K562 (cell line): ENCODE results near the gene NPAS3. TPM values are rescaled to one million over a fixed set of nuclear protein-coding genes. Genes with fewer than 3 reads are reported as not detected.

ENCODE experiments used
- ATAC-seq: fragments of 200-7000 bp; cut with Tn5 transposase; 3 replicates; pipeline ENCODE4 v1.9.1; 2020; ENCODE audit warnings: moderate library complexity
- BruUV-seq: library from RNA; stranded (reverse); fragments of 400-500 nt; replicated peaks from 2 replicates; lab custom pipeline; 2021; lab: Mats Ljungman, UMichigan
- CTCF ChIA-PET: fragments of 300-600 bp; formaldehyde crosslinking; extraction: SDS; loops from one replicate; lab custom pipeline; 2021; ENCODE audit warnings: low intra/inter-chr PET ratio; lab: Yijun Ruan, JAX
- POLR2A ChIA-PET: fragments of 300-600, 350-650 bp; sonication (Branson Sonifier 250); formaldehyde crosslinking; extraction: SDS; loops from one replicate; lab custom pipeline; 2021; ENCODE audit warnings: antibody characterized with exemption, inconsistent platforms; lab: Yijun Ruan, JAX
- DNase-seq, 4 experiments: peaks; one replicate each; pipeline versions ENCODE4 v3.0.0 to v3.0.0-alpha.2; 2011 to 2018; ENCODE audit warnings: low spot score in 3 of 4, mixed read lengths in 3 of 4; ENCODE audit errors: extremely low read depth in 1 of 4
- FAIRE-seq: peaks from 2 replicates; lab custom pipeline; 2011; peaks lifted over from hg19 to GRCh38; lab: Jason Lieb, UNC
- H2AFZ ChIP-seq: 2 replicates; pipeline ENCODE4 v1.6.0; 2011; ENCODE audit warnings: low read depth, low read length, control low read depth, inconsistent platforms
- H3K27ac ChIP-seq: fragments of 200-600 bp; 3 replicates; pipeline ENCODE4 v1.8.0; 2011; ENCODE audit warnings: low read depth, mild to moderate bottlenecking, control low read depth, inconsistent platforms, low read length, moderate library complexity, mixed read lengths; ENCODE audit errors: extremely low read depth
- H3K27me3 ChIP-seq, 2 experiments: fragments of 300-600 bp in 1 of 2; 2 replicates in 1 of 2; 3 replicates in 1 of 2; pipeline versions ENCODE4 v1.6.0 to v1.8.0; 2011; ENCODE audit warnings: inconsistent platforms in 2 of 2, low read length in 2 of 2, mild to moderate bottlenecking in 1 of 2, mixed read lengths in 1 of 2, moderate library complexity in 1 of 2; ENCODE audit not compliant: control insufficient read depth in 2 of 2, insufficient read depth in 2 of 2
- H3K36me3 ChIP-seq: fragments of 300-600 bp; 3 replicates; pipeline ENCODE4 v1.8.0; 2011; ENCODE audit warnings: mild to moderate bottlenecking, low read length, inconsistent platforms; ENCODE audit not compliant: control insufficient read depth, insufficient read depth
- H3K4me1 ChIP-seq, 2 experiments: fragments of 200-600 bp in 1 of 2; replicated peaks in 1 of 2; 2 replicates in 1 of 2; 3 replicates in 1 of 2; pipeline versions ENCODE4 v1.5.1 to v1.8.0; 2011; ENCODE audit warnings: inconsistent platforms in 2 of 2, low read length in 2 of 2, mild to moderate bottlenecking in 1 of 2, mixed read lengths in 1 of 2, moderate library complexity in 1 of 2; ENCODE audit not compliant: control insufficient read depth in 2 of 2, insufficient read depth in 2 of 2
- H3K4me2 ChIP-seq: 2 replicates; pipeline ENCODE4 v1.6.1; 2011; ENCODE audit warnings: low read length, control low read depth, inconsistent platforms, mixed read lengths; ENCODE audit not compliant: insufficient read depth
- H3K4me3 ChIP-seq: fragments of 200-600 bp; sonication (generic), shearing (Covaris generic); 2 replicates; pipeline ENCODE4 v1.5.1; 2016; ENCODE audit warnings: control low read depth, inconsistent platforms
- H3K79me2 ChIP-seq: fragments of 200-600 bp; 3 replicates; pipeline ENCODE4 v1.8.0; 2011; ENCODE audit warnings: low read length, inconsistent platforms; ENCODE audit not compliant: control insufficient read depth, insufficient read depth
- H3K9ac ChIP-seq, 2 experiments: 2 replicates each; pipeline versions ENCODE4 v1.6.0 to v1.6.1; 2011; ENCODE audit warnings: low read depth in 2 of 2, low read length in 2 of 2, control low read depth in 1 of 2, inconsistent platforms in 1 of 2, mild to moderate bottlenecking in 1 of 2, mixed read lengths in 1 of 2; ENCODE audit not compliant: insufficient read depth in 1 of 2
- H3K9me1 ChIP-seq: one replicate; pipeline ENCODE4 v1.6.0; 2011; ENCODE audit warnings: inconsistent platforms, mild to moderate bottlenecking, low read length, moderate library complexity; ENCODE audit not compliant: control insufficient read depth, insufficient read depth
- H3K9me3 ChIP-seq: replicated peaks from 2 replicates; pipeline ENCODE4 v1.5.1; 2011; ENCODE audit warnings: low read depth, low read length, inconsistent platforms; ENCODE audit not compliant: control insufficient read depth, insufficient read depth
- H4K20me1 ChIP-seq: replicated peaks from 2 replicates; pipeline ENCODE4 v1.6.1; 2011; ENCODE audit warnings: low read length, inconsistent platforms, mixed read lengths; ENCODE audit not compliant: control insufficient read depth, insufficient read depth
- CBX3 ChIP-seq, 2 experiments: IDR thresholded peaks; 1 replicate in 1 of 2; 2 replicates in 1 of 2; pipeline ENCODE4 v1.6.1; 2012; ENCODE audit warnings: inconsistent platforms in 2 of 2, low read length in 2 of 2, borderline replicate concordance in 1 of 2, control low read depth in 1 of 2
- ETV6 ChIP-seq, 3 experiments: fragments of 150-350 bp in 1 of 3; sonication (generic) in 1 of 3; formaldehyde crosslinking in 1 of 3; IDR thresholded peaks; 2 replicates each; pipeline versions ENCODE4 v1.6.1 to v1.8.0; 2014 to 2022; ENCODE audit warnings: borderline replicate concordance in 2 of 3, low read depth in 2 of 3, antibody characterized with exemption in 1 of 3, low read length in 1 of 3, mild to moderate bottlenecking in 1 of 3, missing genetic modification reagents in 1 of 3
- KDM4B ChIP-seq, 2 experiments: fragments of 450-650 bp in 1 of 2; sonication (generic) in 1 of 2; IDR thresholded peaks; 2 replicates each; pipeline ENCODE4 v1.6.1; 2016 to 2017; ENCODE audit warnings: borderline replicate concordance in 2 of 2, antibody characterized with exemption in 1 of 2, low read depth in 1 of 2, mild to moderate bottlenecking in 1 of 2
- NR3C1 ChIP-seq: sonication (generic); formaldehyde crosslinking; IDR thresholded peaks from 2 replicates; pipeline ENCODE4 v1.8.1; 2022; ENCODE audit warnings: missing genetic modification reagents
- RFX1 ChIP-seq: fragments of 450-650 bp; IDR thresholded peaks from 2 replicates; pipeline ENCODE4 v1.6.1; 2016; ENCODE audit warnings: mild to moderate bottlenecking, moderate library complexity
- TGIF2 ChIP-seq: sonication (generic); formaldehyde crosslinking; IDR thresholded peaks from 2 replicates; pipeline ENCODE4 v1.8.1; 2022; ENCODE audit warnings: mild to moderate bottlenecking, missing genetic modification reagents, moderate library complexity
- ZFP30 ChIP-seq: fragments of 250-450 bp; sonication (Bioruptor Pico); IDR thresholded peaks from 2 replicates; pipeline ENCODE4 v1.8.0; 2022; ENCODE audit warnings: moderate library complexity, mild to moderate bottlenecking, inconsistent platforms, borderline replicate concordance
- ZKSCAN3 ChIP-seq: fragments of 250-450 bp; sonication (Bioruptor Pico); IDR thresholded peaks from 2 replicates; pipeline ENCODE4 v1.4.0; 2020
- ZNF133 ChIP-seq: fragments of 250-450 bp; sonication (Bioruptor Pico); IDR thresholded peaks from 2 replicates; pipeline ENCODE4 v1.4.0; 2020; ENCODE audit warnings: mild to moderate bottlenecking
- WGBS: fragments of 100-300 bp; shearing (Covaris generic); methylation state at CpG from one replicate; pipeline ENCODE4 v1.1.6; 2016; ENCODE audit warnings: low coverage, mixed read lengths; ENCODE audit not compliant: insufficient coverage; ENCODE audit errors: missing lambda C conversion rate; 5-methylcytosine and 5-hydroxymethylcytosine counted together
- in situ Hi-C: fragments of 300-500 bp; cut with MboI; formaldehyde crosslinking; loops from 4 replicates; pipeline ENCODE4 v1.15.0; 2018; ENCODE audit warnings: inconsistent platforms, mixed read lengths
- intact Hi-C: fragments of 100-400 bp; cut with micrococcal nuclease; formaldehyde crosslinking; loops from 2 replicates; pipeline ENCODE4 v1.14.2; 2022
- polyA plus RNA-seq, 8 experiments: library from polyadenylated mRNA; depleted of rRNA in 4 of 8; stranded (reverse) in 5 of 8; unstranded in 3 of 8; fragments of >200 nt; fragmentation: Nextera tagmentation in 2 of 8; fragmentation: Illumina TruSeq in 1 of 8; extraction: Ambion mirVana in 2 of 8; extraction: Trizol in 1 of 8; gene quantifications; 2 replicates each; pipeline versions ENCODE4 v1.2.1 to v1.2.3, GENCODE V29; 2011 to 2014; ENCODE audit warnings: inconsistent platforms in 1 of 8, missing spikeins in 1 of 8
- total RNA-seq, 7 experiments: library from RNA; depleted of rRNA in 6 of 7; stranded (reverse); fragments of >200 nt in 6 of 7; fragmentation: Illumina TruSeq in 2 of 7; extraction: Trizol in 2 of 7; gene quantifications; 2 replicates each; pipeline versions ENCODE4 v1.2.1 to v1.2.3, GENCODE V29; 2011 to 2021; ENCODE audit warnings: low replicate concordance in 1 of 7
- TF ChIP-seq, protein P1 (sequence below): fragments of 450-650 bp; formaldehyde crosslinking; IDR thresholded peaks from 2 replicates; pipeline ENCODE4 v1.4.0; 2020; ENCODE audit warnings: mild to moderate bottlenecking, moderate library complexity
- TF ChIP-seq, protein P2 (sequence below): fragments of 450-650 bp; IDR thresholded peaks from 2 replicates; pipeline ENCODE4 v1.6.1; 2016; ENCODE audit warnings: low read depth
- TF ChIP-seq, protein P3 (sequence below), 2 experiments: fragments of 450-650 bp; conservative IDR thresholded peaks; 2 replicates each; pipeline ENCODE4 v1.6.1; 2017; ENCODE audit warnings: mild to moderate bottlenecking in 2 of 2, moderate library complexity in 2 of 2

The NPAS3 gene
- total and polyA plus RNA-seq, 9 of the 15 experiments (the other 6 are each of a cell fraction or from before 2014, with no cell fraction given) = 0.04 TPM; not detected in 8

DNA sequence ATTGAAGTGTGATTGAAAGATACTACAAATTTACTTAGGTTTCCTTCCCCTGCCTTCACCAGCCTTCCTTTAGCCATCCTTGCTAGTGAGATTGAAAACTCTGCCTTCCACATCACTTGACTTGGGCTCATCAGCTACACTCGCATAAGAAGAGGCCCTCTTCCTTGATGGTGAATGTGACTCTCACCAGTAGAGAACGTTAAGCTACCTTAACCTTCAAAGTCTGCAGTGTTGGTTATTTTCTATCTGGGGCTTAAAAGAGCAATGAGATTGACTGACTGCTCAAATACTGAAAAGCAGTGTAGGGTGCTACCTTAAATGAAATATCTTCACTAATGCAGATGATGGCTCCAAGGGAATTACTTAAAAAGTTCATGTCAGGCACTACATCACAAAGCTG, 740.3 kb downstream of the NPAS3 start:
- no TSS peak for BruUV-seq
- Histone ChIP-seq H3K4me2 (no peak overlapping the region), H3K79me2 (no peaks in the 10 kb centered on the region), H3K27me3 (no peaks in the 10 kb centered on the region), H3K4me1 (no peaks in the 10 kb centered on the region), H3K27ac (no peak overlapping the region), H3K9me3 (no peaks in the 10 kb centered on the region), H3K9ac (no peak overlapping the region), H2AFZ (no peak overlapping the region), H3K9me1 (no peaks in the 10 kb centered on the region), H3K36me3 (no peaks in the 10 kb centered on the region), H4K20me1 (no peaks in the 10 kb centered on the region), H3K4me3 (no peak overlapping the region)
- FAIRE-seq (no peak), DNase-seq (no peak), ATAC-seq (no peak)
- ChIA-PET CTCF (no interaction called here), POLR2A (no interaction called here)
- in situ Hi-C loops = no loop called here
- WGBS = 0% methylated on average over 2 of the region's 2 CpGs
- intact Hi-C loops = no loop called here
- TF ChIP-seq, protein P1, sequence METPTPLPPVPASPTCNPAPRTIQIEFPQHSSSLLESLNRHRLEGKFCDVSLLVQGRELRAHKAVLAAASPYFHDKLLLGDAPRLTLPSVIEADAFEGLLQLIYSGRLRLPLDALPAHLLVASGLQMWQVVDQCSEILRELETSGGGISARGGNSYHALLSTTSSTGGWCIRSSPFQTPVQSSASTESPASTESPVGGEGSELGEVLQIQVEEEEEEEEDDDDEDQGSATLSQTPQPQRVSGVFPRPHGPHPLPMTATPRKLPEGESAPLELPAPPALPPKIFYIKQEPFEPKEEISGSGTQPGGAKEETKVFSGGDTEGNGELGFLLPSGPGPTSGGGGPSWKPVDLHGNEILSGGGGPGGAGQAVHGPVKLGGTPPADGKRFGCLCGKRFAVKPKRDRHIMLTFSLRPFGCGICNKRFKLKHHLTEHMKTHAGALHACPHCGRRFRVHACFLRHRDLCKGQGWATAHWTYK = no peak
- TF ChIP-seq TGIF2 (CRISPR knock-in tag) (no peak), NR3C1 (CRISPR knock-in tag) (no peak), ETV6 (IDR thresholded peaks at IDR 0.05; ENCODE audit: borderline replicate concordance in 1 of 2, low read depth in 2 of 2, low read length in 1 of 2) (no peak), ETV6 (CRISPR knock-in tag; IDR thresholded peaks at IDR 0.05; ENCODE audit: borderline replicate concordance) (no peak), ZNF133 (CRISPR knock-in tag) (no peak), ZFP30 (CRISPR knock-in tag) (no peak), ZKSCAN3 (CRISPR knock-in tag) (no peak), CBX3 (IDR thresholded peaks at IDR 0.05; ENCODE audit: borderline replicate concordance in 1 of 2, low read length in 2 of 2) (no peak), RFX1 (no peak), KDM4B (IDR thresholded peaks at IDR 0.05; ENCODE audit: borderline replicate concordance in 2 of 2, low read depth in 1 of 2) (no peak)
- TF ChIP-seq, protein P2, sequence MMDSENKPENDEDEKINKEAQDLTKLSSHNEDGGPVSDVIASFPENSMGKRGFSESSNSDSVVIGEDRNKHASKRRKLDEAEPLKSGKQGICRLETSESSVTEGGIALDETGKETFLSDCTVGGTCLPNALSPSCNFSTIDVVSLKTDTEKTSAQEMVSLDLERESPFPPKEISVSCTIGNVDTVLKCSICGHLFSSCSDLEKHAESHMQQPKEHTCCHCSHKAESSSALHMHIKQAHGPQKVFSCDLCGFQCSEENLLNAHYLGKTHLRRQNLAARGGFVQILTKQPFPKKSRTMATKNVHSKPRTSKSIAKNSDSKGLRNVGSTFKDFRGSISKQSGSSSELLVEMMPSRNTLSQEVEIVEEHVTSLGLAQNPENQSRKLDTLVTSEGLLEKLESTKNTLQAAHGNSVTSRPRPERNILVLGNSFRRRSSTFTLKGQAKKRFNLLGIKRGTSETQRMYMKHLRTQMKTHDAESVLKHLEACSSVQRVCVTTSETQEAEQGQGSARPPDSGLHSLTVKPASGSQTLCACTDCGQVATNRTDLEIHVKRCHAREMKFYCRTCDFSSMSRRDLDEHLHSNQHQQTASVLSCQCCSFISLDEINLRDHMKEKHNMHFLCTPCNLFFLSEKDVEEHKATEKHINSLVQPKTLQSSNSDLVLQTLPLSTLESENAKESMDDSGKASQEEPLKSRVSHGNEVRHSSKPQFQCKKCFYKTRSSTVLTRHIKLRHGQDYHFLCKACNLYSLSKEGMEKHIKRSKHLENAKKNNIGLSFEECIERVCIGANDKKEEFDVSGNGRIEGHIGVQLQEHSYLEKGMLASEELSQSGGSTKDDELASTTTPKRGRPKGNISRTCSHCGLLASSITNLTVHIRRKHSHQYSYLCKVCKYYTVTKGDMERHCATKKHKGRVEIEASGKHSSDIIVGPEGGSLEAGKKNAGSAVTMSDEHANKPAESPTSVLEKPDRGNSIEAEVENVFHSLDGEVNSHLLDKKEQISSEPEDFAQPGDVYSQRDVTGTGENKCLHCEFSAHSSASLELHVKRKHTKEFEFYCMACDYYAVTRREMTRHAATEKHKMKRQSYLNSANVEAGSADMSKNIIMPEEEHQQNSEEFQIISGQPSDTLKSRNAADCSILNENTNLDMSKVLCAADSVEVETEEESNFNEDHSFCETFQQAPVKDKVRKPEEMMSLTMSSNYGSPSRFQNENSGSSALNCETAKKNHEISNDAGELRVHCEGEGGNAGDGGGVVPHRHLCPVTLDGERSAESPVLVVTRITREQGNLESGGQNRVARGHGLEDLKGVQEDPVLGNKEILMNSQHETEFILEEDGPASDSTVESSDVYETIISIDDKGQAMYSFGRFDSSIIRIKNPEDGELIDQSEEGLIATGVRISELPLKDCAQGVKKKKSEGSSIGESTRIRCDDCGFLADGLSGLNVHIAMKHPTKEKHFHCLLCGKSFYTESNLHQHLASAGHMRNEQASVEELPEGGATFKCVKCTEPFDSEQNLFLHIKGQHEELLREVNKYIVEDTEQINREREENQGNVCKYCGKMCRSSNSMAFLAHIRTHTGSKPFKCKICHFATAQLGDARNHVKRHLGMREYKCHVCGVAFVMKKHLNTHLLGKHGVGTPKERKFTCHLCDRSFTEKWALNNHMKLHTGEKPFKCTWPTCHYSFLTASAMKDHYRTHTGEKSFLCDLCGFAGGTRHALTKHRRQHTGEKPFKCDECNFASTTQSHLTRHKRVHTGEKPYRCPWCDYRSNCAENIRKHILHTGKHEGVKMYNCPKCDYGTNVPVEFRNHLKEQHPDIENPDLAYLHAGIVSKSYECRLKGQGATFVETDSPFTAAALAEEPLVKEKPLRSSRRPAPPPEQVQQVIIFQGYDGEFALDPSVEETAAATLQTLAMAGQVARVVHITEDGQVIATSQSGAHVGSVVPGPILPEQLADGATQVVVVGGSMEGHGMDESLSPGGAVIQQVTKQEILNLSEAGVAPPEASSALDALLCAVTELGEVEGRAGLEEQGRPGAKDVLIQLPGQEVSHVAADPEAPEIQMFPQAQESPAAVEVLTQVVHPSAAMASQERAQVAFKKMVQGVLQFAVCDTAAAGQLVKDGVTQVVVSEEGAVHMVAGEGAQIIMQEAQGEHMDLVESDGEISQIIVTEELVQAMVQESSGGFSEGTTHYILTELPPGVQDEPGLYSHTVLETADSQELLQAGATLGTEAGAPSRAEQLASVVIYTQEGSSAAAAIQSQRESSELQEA = no peak
- TF ChIP-seq, protein P3, sequence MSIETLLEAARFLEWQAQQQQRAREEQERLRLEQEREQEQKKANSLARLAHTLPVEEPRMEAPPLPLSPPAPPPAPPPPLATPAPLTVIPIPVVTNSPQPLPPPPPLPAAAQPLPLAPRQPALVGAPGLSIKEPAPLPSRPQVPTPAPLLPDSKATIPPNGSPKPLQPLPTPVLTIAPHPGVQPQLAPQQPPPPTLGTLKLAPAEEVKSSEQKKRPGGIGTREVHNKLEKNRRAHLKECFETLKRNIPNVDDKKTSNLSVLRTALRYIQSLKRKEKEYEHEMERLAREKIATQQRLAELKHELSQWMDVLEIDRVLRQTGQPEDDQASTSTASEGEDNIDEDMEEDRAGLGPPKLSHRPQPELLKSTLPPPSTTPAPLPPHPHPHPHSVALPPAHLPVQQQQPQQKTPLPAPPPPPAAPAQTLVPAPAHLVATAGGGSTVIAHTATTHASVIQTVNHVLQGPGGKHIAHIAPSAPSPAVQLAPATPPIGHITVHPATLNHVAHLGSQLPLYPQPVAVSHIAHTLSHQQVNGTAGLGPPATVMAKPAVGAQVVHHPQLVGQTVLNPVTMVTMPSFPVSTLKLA (conservative IDR thresholded peaks at IDR 0.05) = no peak
